Neural cell (in vitro differentiated cells): ENCODE results near the gene SRPK1.

Experiments used
- CTCF ChIP-seq: fragments of 450-650 bp; IDR thresholded peaks from 2 replicates; pipeline ENCODE4 v1.5.1; 2014; ENCODE audit warnings: antibody characterized with exemption, mild to moderate bottlenecking, moderate library complexity; ENCODE audit not compliant: poor library complexity, severe bottlenecking
- SMC3 ChIP-seq: fragments of 450-650 bp; conservative IDR thresholded peaks from 2 replicates; pipeline ENCODE4 v1.6.1; 2014; ENCODE audit warnings: antibody characterized with exemption, mild to moderate bottlenecking, moderate library complexity; ENCODE audit not compliant: poor library complexity

- TF ChIP-seq CTCF (no peak), SMC3 (no peak)
Measured at GRCh38 chr6:35824552-35825192, 96.2 kb downstream of the SRPK1 start.
